Adrenal gland (tissue), 5 donors: ENCODE data around the gene CMKLR1.

Experiments used
- CTCF ChIP-seq, 6 experiments: fragments of 450-650 bp in 4 of 6; fragments of 200-600 bp in 2 of 6; sonication (generic) in 1 of 6; IDR thresholded peaks; 1 replicate in 5 of 6; 2 replicates in 1 of 6; pipeline versions ENCODE4 v1.5.1 to v1.8.0; 2016 to 2021; ENCODE audit warnings: antibody characterized with exemption in 6 of 6, mild to moderate bottlenecking in 2 of 6, moderate library complexity in 1 of 6
- POLR2A ChIP-seq, 2 donors: fragments of 450-650 bp; IDR thresholded peaks; one replicate each; pipeline ENCODE4 v1.6.1; 2017; ENCODE audit warnings: antibody characterized with exemption in 2 of 2, mild to moderate bottlenecking in 2 of 2, moderate library complexity in 1 of 2
- donor health status: DM: no; HTN: no; CAD: no.

- TF ChIP-seq POLR2A (IDR thresholded peaks at IDR 0.05) (no peak), CTCF (IDR thresholded peaks at IDR 0.05) (no peak)
These were observed 99.7 kb downstream of the CMKLR1 start for GRCh38 chr12:108239378-108239777.
